Mesodermal cell (in vitro differentiated cells): ENCODE data around the gene GNPTG.
A peak's percentile ranks its signal among the peaks of the same experiment; 100 is the strongest.

Experiments
- H3K27ac ChIP-seq: 2 replicates; pipeline ENCODE4 v1.7.0; 2013; ENCODE audit warnings: mild to moderate bottlenecking, low read depth, low read length, moderate library complexity; ENCODE audit not compliant: severe bottlenecking
- H3K36me3 ChIP-seq: 2 replicates; pipeline ENCODE4 v1.7.1; 2013; ENCODE audit warnings: mild to moderate bottlenecking, low read length, moderate library complexity; ENCODE audit not compliant: control insufficient read depth, insufficient read depth
- H3K4me1 ChIP-seq: one replicate; pipeline ENCODE4 v1.7.1; 2013; ENCODE audit warnings: mild to moderate bottlenecking, low read length; ENCODE audit not compliant: insufficient read depth, control insufficient read depth, poor library complexity, severe bottlenecking
- H3K4me3 ChIP-seq: 2 replicates; pipeline ENCODE4 v1.7.0; 2013; ENCODE audit warnings: low read length, control low read depth, mild to moderate bottlenecking; ENCODE audit not compliant: insufficient read depth, poor library complexity, severe bottlenecking; ENCODE audit errors: extremely low read depth
- H3K9me3 ChIP-seq: 2 replicates; pipeline ENCODE4 v1.7.1; 2013; ENCODE audit warnings: mild to moderate bottlenecking, low read length, moderate library complexity; ENCODE audit not compliant: control insufficient read depth
- whole genome bisulfite sequencing, 2 experiments: methylation state at CpG; one replicate each; pipeline ENCODE4 v1.1.5; 2013; ENCODE audit warnings: missing lambda C conversion rate in 2 of 2; ENCODE audit not compliant: insufficient coverage in 2 of 2; 5-methylcytosine and 5-hydroxymethylcytosine counted together

Gene GNPTG

GRCh38 chr16:1403036-1403435 is 51.3 kb downstream of the GNPTG start:
- Histone ChIP-seq H3K4me3 (no peak overlapping the region), H3K9me3 (no peaks in the 10 kb centered on the region), H3K4me1 (no peaks in the 10 kb centered on the region), H3K36me3 (peaks cover 18% of the 10 kb centered on the region), H3K27ac (no peak overlapping the region)
- 95 to 97% methylated on average over 17 to 22 of the region's 22 CpGs for WGBS, 2 experiments

- 88 to 96% methylated on average over 13 to 14 of the region's 14 CpGs for WGBS, 2 experiments
- no peak overlapping the region for H3K27ac ChIP-seq
- H3K4me3 ChIP-seq = no peak overlapping the region
- H3K9me3 ChIP-seq = no peaks in the 10 kb centered on the region
- peaks cover 18% of the 10 kb centered on the region for H3K36me3 ChIP-seq
- peaks cover 4% of the 10 kb centered on the region for H3K4me1 ChIP-seq
These were observed 52.0 kb downstream of the GNPTG start for GRCh38 chr16:1403733-1404132.

- peak overlapping the region; percentile 53 for H3K4me3 ChIP-seq
- H3K27ac ChIP-seq = no peak overlapping the region
- peaks cover 16% of the 10 kb centered on the region for H3K36me3 ChIP-seq
- H3K4me1 ChIP-seq = peaks cover 4% of the 10 kb centered on the region
- H3K9me3 ChIP-seq = no peaks in the 10 kb centered on the region
- WGBS, 2 experiments = 65 to 70% methylated on average over 10 to 11 of the region's 11 CpGs
These were observed 56.0 kb downstream of the GNPTG start for GRCh38 chr16:1407753-1408152.

GRCh38 chr16:1408171-1408837 is 56.6 kb downstream of the GNPTG start:
- peaks cover 4% of the 10 kb centered on the region for H3K4me1 ChIP-seq

GRCh38 chr16:1412847-1413246 is 61.1 kb downstream of the GNPTG start:
- H3K36me3 ChIP-seq = peaks cover 20% of the 10 kb centered on the region
- no CpG with 5 or more reads among the region's 2 CpGs for WGBS, 2 experiments
- no peaks in the 10 kb centered on the region for H3K9me3 ChIP-seq
- peaks cover 4% of the 10 kb centered on the region for H3K4me1 ChIP-seq
- no peak overlapping the region for H3K27ac ChIP-seq
- H3K4me3 ChIP-seq = no peak overlapping the region

More at GRCh38 chr16:1408171-1408837, 56.6 kb downstream of the GNPTG start:
- WGBS, 2 experiments = 1 to 3% methylated on average over 29 to 31 of the region's 42 CpGs
- Histone ChIP-seq H3K27ac (peak overlapping the region; percentile 59), H3K9me3 (no peaks in the 10 kb centered on the region), H3K36me3 (peaks cover 18% of the 10 kb centered on the region), H3K4me3 (peak overlapping the region; percentile 53)
